ENCODE results near the gene HS3ST3A1. TPM values are rescaled to one million over a fixed set of nuclear protein-coding genes. Genes with fewer than 3 reads are reported as not detected.

Gene HS3ST3A1
- 16.0 and 20.5 TPM in 2 replicates for total RNA-seq

GRCh38 chr17:13601776-13602551 is at the start of gene HS3ST3A1:
Gene HS3ST3A1 (minus strand): TSS chr17:13601929. CDS start chr17:13601129, 800 bp downstream.

All from myometrial cell (primary cell).